Naive B cell (primary cell): ENCODE data around the gene DAGLA. TPM values are rescaled to one million over a fixed set of nuclear protein-coding genes. Genes with fewer than 3 reads are reported as not detected.

ENCODE experiments used
- ATAC-seq, 2 donors: fragments of 150-1000 bp; cut with Tn5 transposase; 2 replicates each; pipeline ENCODE4 v1.10.0; 2021; ENCODE audit warnings: low read depth in 2 of 2, mild to moderate bottlenecking in 2 of 2, moderate library complexity in 2 of 2
- DNase-seq: peaks from one replicate; pipeline ENCODE4 v3.0.0; 2022
- H3K27ac Mint-ChIP-seq, 6 donors: one replicate each; pipeline ENCODE4 v1.8.0; 2020 to 2022; ENCODE audit warnings: mild to moderate bottlenecking in 6 of 6, mixed read lengths in 6 of 6, moderate library complexity in 5 of 6, inconsistent platforms in 2 of 6
- H3K27me3 Mint-ChIP-seq, 3 donors: one replicate each; pipeline ENCODE4 v1.8.0; 2021 to 2022; ENCODE audit warnings: mixed read lengths in 3 of 3, mild to moderate bottlenecking in 1 of 3
- H3K36me3 Mint-ChIP-seq, 2 donors: one replicate each; pipeline ENCODE4 v1.8.0; 2020 to 2022; ENCODE audit warnings: mixed read lengths in 2 of 2, inconsistent platforms in 1 of 2, mild to moderate bottlenecking in 1 of 2
- H3K4me1 Mint-ChIP-seq, 3 donors: one replicate each; pipeline ENCODE4 v1.8.0; 2020 to 2022; ENCODE audit warnings: mixed read lengths in 3 of 3, inconsistent platforms in 1 of 3, mild to moderate bottlenecking in 1 of 3, moderate library complexity in 1 of 3
- H3K4me3 Mint-ChIP-seq, 8 donors: one replicate each; pipeline ENCODE4 v1.8.0; 2020 to 2022; ENCODE audit warnings: mild to moderate bottlenecking in 8 of 8, mixed read lengths in 8 of 8, moderate library complexity in 8 of 8, inconsistent platforms in 2 of 8
- H3K9me3 Mint-ChIP-seq, 7 donors: one replicate each; pipeline ENCODE4 v1.8.0; 2020 to 2022; ENCODE audit warnings: mixed read lengths in 7 of 7, mild to moderate bottlenecking in 5 of 7, inconsistent platforms in 2 of 7, moderate library complexity in 1 of 7
- polyA plus RNA-seq, 6 donors: library from polyadenylated mRNA; unstranded; fragments of 300-500 nt; fragmentation: Illumina TruSeq; gene quantifications; one replicate each; pipeline ENCODE4 v1.2.3, GENCODE V29; 2021; ENCODE audit warnings: low read depth in 6 of 6

The DAGLA gene
- polyA plus RNA-seq, 6 donors from 2014 or later, result not detected

GRCh38 chr11:61711037-61711436 is 30.8 kb downstream of the DAGLA start:
- ATAC-seq (no peak), DNase-seq (no peak)
- H3K27me3 Mint-ChIP-seq, result peaks cover 0 to 11% (median 6%) of the 10 kb centered on the region in 3 donors
- no peak overlapping the region for H3K4me3 Mint-ChIP-seq
- H3K27ac Mint-ChIP-seq, result no peak overlapping the region
- H3K9me3 Mint-ChIP-seq, result peaks cover 0 to 2% (median 0%) of the 10 kb centered on the region in 7 donors
- no peaks in the 10 kb centered on the region for H3K36me3 Mint-ChIP-seq
- H3K4me1 Mint-ChIP-seq, result no peaks in the 10 kb centered on the region

GRCh38 chr11:61711498-61711897 is 31.3 kb downstream of the DAGLA start:
- Mint-ChIP-seq H3K4me3 (no peak overlapping the region), H3K27ac (no peak overlapping the region)

GRCh38 chr11:61712314-61712713 is 32.1 kb downstream of the DAGLA start:
- Mint-ChIP-seq H3K27ac (no peak overlapping the region), H3K9me3 (peaks cover 0 to 2% (median 0%) of the 10 kb centered on the region in 7 donors), H3K4me3 (peak overlapping the region in 1 of 8 donors; percentile 50), H3K4me1 (no peaks in the 10 kb centered on the region), H3K36me3 (no peaks in the 10 kb centered on the region), H3K27me3 (peaks cover 0 to 17% (median 6%) of the 10 kb centered on the region in 3 donors)
- DNase-seq (no peak), ATAC-seq (no peak)

More at GRCh38 chr11:61711498-61711897, 31.3 kb downstream of the DAGLA start:
- DNase-seq (no peak), ATAC-seq (no peak)
- peaks cover 0 to 16% (median 6%) of the 10 kb centered on the region in 3 donors for H3K27me3 Mint-ChIP-seq
- H3K9me3 Mint-ChIP-seq, result peaks cover 0 to 2% (median 0%) of the 10 kb centered on the region in 7 donors
- H3K36me3 Mint-ChIP-seq, result no peaks in the 10 kb centered on the region
- H3K4me1 Mint-ChIP-seq, result no peaks in the 10 kb centered on the region

GRCh38 chr11:61712846-61713245 is 32.7 kb downstream of the DAGLA start:
- H3K27me3 Mint-ChIP-seq, result peaks cover 0 to 17% (median 6%) of the 10 kb centered on the region in 3 donors
- H3K27ac Mint-ChIP-seq, result no peak overlapping the region
- ATAC-seq, result no peak
- H3K4me3 Mint-ChIP-seq, result peak overlapping the region in 1 of 8 donors; percentile 50
- H3K4me1 Mint-ChIP-seq, result no peaks in the 10 kb centered on the region
- no peaks in the 10 kb centered on the region for H3K36me3 Mint-ChIP-seq
- DNase-seq, result no peak
- H3K9me3 Mint-ChIP-seq, result no peaks in the 10 kb centered on the region

- ATAC-seq (no peak), DNase-seq (no peak)
- Mint-ChIP-seq H3K36me3 (no peaks in the 10 kb centered on the region), H3K27me3 (peaks cover 0 to 17% (median 9%) of the 10 kb centered on the region in 3 donors), H3K4me1 (no peaks in the 10 kb centered on the region), H3K4me3 (no peak overlapping the region), H3K27ac (no peak overlapping the region), H3K9me3 (no peaks in the 10 kb centered on the region)
Measured at GRCh38 chr11:61713464-61713863, 33.3 kb downstream of the DAGLA start.

GRCh38 chr11:61713906-61714305 is 33.7 kb downstream of the DAGLA start:
- no peak overlapping the region for H3K27ac Mint-ChIP-seq
- no peaks in the 10 kb centered on the region for H3K36me3 Mint-ChIP-seq
- H3K4me1 Mint-ChIP-seq, result no peaks in the 10 kb centered on the region
- ATAC-seq, result no peak
- no peak overlapping the region for H3K4me3 Mint-ChIP-seq
- no peak for DNase-seq
- peaks cover 0 to 17% (median 12%) of the 10 kb centered on the region in 3 donors for H3K27me3 Mint-ChIP-seq
- H3K9me3 Mint-ChIP-seq, result no peaks in the 10 kb centered on the region

- Mint-ChIP-seq H3K9me3 (no peaks in the 10 kb centered on the region), H3K27me3 (peaks cover 0 to 17% (median 16%) of the 10 kb centered on the region in 3 donors), H3K4me3 (no peak overlapping the region), H3K4me1 (no peaks in the 10 kb centered on the region), H3K27ac (no peak overlapping the region), H3K36me3 (no peaks in the 10 kb centered on the region)
- ATAC-seq (no peak), DNase-seq (no peak)
Measured at GRCh38 chr11:61714316-61714715, 34.1 kb downstream of the DAGLA start.

- Mint-ChIP-seq H3K4me1 (no peaks in the 10 kb centered on the region), H3K36me3 (no peaks in the 10 kb centered on the region), H3K9me3 (no peaks in the 10 kb centered on the region), H3K4me3 (no peak overlapping the region), H3K27ac (no peak overlapping the region), H3K27me3 (peaks cover 0 to 17% (median 16%) of the 10 kb centered on the region in 3 donors)
- no peak for DNase-seq
- no peak for ATAC-seq
Measured at GRCh38 chr11:61714916-61715315, 34.7 kb downstream of the DAGLA start.

GRCh38 chr11:61715867-61716266 is 35.7 kb downstream of the DAGLA start:
- ATAC-seq (no peak), DNase-seq (no peak)
- Mint-ChIP-seq H3K4me3 (no peak overlapping the region), H3K9me3 (no peaks in the 10 kb centered on the region), H3K27ac (peak overlapping the region in 1 of 6 donors; percentile 9), H3K36me3 (no peaks in the 10 kb centered on the region), H3K4me1 (no peaks in the 10 kb centered on the region), H3K27me3 (peaks cover 0 to 16% (median 13%) of the 10 kb centered on the region in 3 donors)

GRCh38 chr11:61716478-61717285 is 36.5 kb downstream of the DAGLA start:
- DNase-seq (no peak), ATAC-seq (no peak)
- H3K4me1 Mint-ChIP-seq, result no peaks in the 10 kb centered on the region
- no peak overlapping the region for H3K4me3 Mint-ChIP-seq
- no peaks in the 10 kb centered on the region for H3K9me3 Mint-ChIP-seq
- H3K27ac Mint-ChIP-seq, result no peak overlapping the region
- H3K27me3 Mint-ChIP-seq, result peaks cover 0 to 16% (median 11%) of the 10 kb centered on the region in 3 donors
- no peaks in the 10 kb centered on the region for H3K36me3 Mint-ChIP-seq

- Mint-ChIP-seq H3K36me3 (no peaks in the 10 kb centered on the region), H3K27me3 (peaks cover 0 to 16% (median 11%) of the 10 kb centered on the region in 3 donors), H3K9me3 (no peaks in the 10 kb centered on the region), H3K27ac (no peak overlapping the region), H3K4me3 (no peak overlapping the region), H3K4me1 (no peaks in the 10 kb centered on the region)
- DNase-seq (no peak), ATAC-seq (no peak)
Measured at GRCh38 chr11:61717286-61718033, 37.3 kb downstream of the DAGLA start.

- Mint-ChIP-seq H3K4me3 (no peak overlapping the region), H3K9me3 (no peaks in the 10 kb centered on the region), H3K27ac (no peak overlapping the region), H3K36me3 (no peaks in the 10 kb centered on the region), H3K27me3 (peaks cover 0 to 16% (median 11%) of the 10 kb centered on the region in 3 donors), H3K4me1 (no peaks in the 10 kb centered on the region)
- DNase-seq (no peak), ATAC-seq (no peak)
Measured at GRCh38 chr11:61718046-61718531, 37.9 kb downstream of the DAGLA start.

- ATAC-seq, result no peak
- H3K36me3 Mint-ChIP-seq, result no peaks in the 10 kb centered on the region
- DNase-seq, result no peak
- no peak overlapping the region for H3K27ac Mint-ChIP-seq
- no peak overlapping the region for H3K4me3 Mint-ChIP-seq
- H3K4me1 Mint-ChIP-seq, result no peaks in the 10 kb centered on the region
- no peaks in the 10 kb centered on the region for H3K9me3 Mint-ChIP-seq
- peaks cover 0 to 16% (median 11%) of the 10 kb centered on the region in 3 donors for H3K27me3 Mint-ChIP-seq
Measured at GRCh38 chr11:61718621-61719302, 38.6 kb downstream of the DAGLA start.
